Mesenchymal stem cell (in vitro differentiated cells and primary cell): ENCODE measurements around the gene ARMC2.
A peak's percentile ranks its signal among the peaks of the same experiment; 100 is the strongest.

Source experiments
- DNase-seq: peaks from one replicate; pipeline ENCODE4 v3.0.0-alpha.2; 2013
- H2AFZ ChIP-seq: one replicate; pipeline ENCODE4 v1.6.1; 2013; ENCODE audit warnings: low read depth, mild to moderate bottlenecking, control low read depth, inconsistent platforms, low read length, moderate library complexity
- H2AK5ac ChIP-seq: 2 replicates; pipeline ENCODE4 v1.6.1; 2013; ENCODE audit warnings: low read length, moderate library complexity, mild to moderate bottlenecking, inconsistent platforms; ENCODE audit not compliant: severe bottlenecking
- H2BK120ac ChIP-seq: one replicate; pipeline ENCODE4 v1.6.1; 2013; ENCODE audit warnings: low read depth, mild to moderate bottlenecking, inconsistent platforms, low read length, moderate library complexity
- H2BK12ac ChIP-seq, 2 experiments: one replicate each; pipeline ENCODE4 v1.6.1; 2013; ENCODE audit warnings: inconsistent platforms in 2 of 2, low read length in 2 of 2, mild to moderate bottlenecking in 2 of 2, moderate library complexity in 2 of 2, control low read depth in 1 of 2
- H2BK15ac ChIP-seq: one replicate; pipeline ENCODE4 v1.6.1; 2013; ENCODE audit warnings: mild to moderate bottlenecking, low read depth, inconsistent platforms; ENCODE audit not compliant: poor library complexity, severe bottlenecking
- H2BK5ac ChIP-seq: 2 replicates; pipeline ENCODE4 v1.6.1; 2013; ENCODE audit warnings: low read depth, mild to moderate bottlenecking, low read length, control low read depth, inconsistent platforms; ENCODE audit not compliant: poor library complexity, severe bottlenecking
- H3K14ac ChIP-seq, 2 experiments: one replicate each; pipeline ENCODE4 v1.6.1; 2013; ENCODE audit warnings: inconsistent platforms in 2 of 2, low read length in 2 of 2, control low read depth in 1 of 2, mild to moderate bottlenecking in 1 of 2, moderate library complexity in 1 of 2
- H3K18ac ChIP-seq, 2 experiments: one replicate each; pipeline ENCODE4 v1.6.1; 2013; ENCODE audit warnings: inconsistent platforms in 2 of 2, low read length in 2 of 2, control low read depth in 1 of 2, low read depth in 1 of 2, mild to moderate bottlenecking in 1 of 2
- H3K23ac ChIP-seq, 2 experiments: one replicate each; pipeline ENCODE4 v1.6.1; 2013; ENCODE audit warnings: inconsistent platforms in 2 of 2, low read length in 2 of 2, mild to moderate bottlenecking in 2 of 2, moderate library complexity in 2 of 2, control low read depth in 1 of 2
- H3K27ac ChIP-seq: 2 replicates; pipeline ENCODE4 v1.5.1; 2013; ENCODE audit warnings: mild to moderate bottlenecking, moderate library complexity, low read length, control low read depth, inconsistent platforms; ENCODE audit not compliant: poor library complexity, severe bottlenecking
- H3K27me3 ChIP-seq, 2 experiments: 2 replicates each; pipeline versions ENCODE4 v1.6.1 to v1.7.0; 2013; ENCODE audit warnings: low read length in 2 of 2, mild to moderate bottlenecking in 2 of 2, moderate library complexity in 2 of 2, control low read depth in 1 of 2, inconsistent platforms in 1 of 2; ENCODE audit not compliant: control insufficient read depth in 1 of 2, insufficient read depth in 1 of 2
- H3K36me3 ChIP-seq, 2 experiments: 2 replicates each; pipeline versions ENCODE4 v1.6.1 to v1.7.0; 2013; ENCODE audit warnings: low read length in 2 of 2, control low read depth in 1 of 2, inconsistent platforms in 1 of 2, low read depth in 1 of 2, mild to moderate bottlenecking in 1 of 2; ENCODE audit not compliant: insufficient read depth in 2 of 2, control insufficient read depth in 1 of 2
- H3K4ac ChIP-seq, 2 experiments: one replicate each; pipeline ENCODE4 v1.6.1; 2013; ENCODE audit warnings: inconsistent platforms in 2 of 2, low read length in 2 of 2, mild to moderate bottlenecking in 2 of 2, moderate library complexity in 2 of 2, control low read depth in 1 of 2, low read depth in 1 of 2
- H3K4me1 ChIP-seq: 2 replicates; pipeline ENCODE4 v1.6.1; 2013; ENCODE audit warnings: low read depth, low read length, control low read depth; ENCODE audit not compliant: control insufficient read depth, insufficient read depth
- H3K4me2 ChIP-seq: 2 replicates; pipeline ENCODE4 v1.6.1; 2013; ENCODE audit warnings: low read length, mild to moderate bottlenecking, inconsistent platforms; ENCODE audit not compliant: poor library complexity, severe bottlenecking
- H3K4me3 ChIP-seq, 2 experiments: 2 replicates each; pipeline versions ENCODE4 v1.5.1 to v1.7.0; 2013; ENCODE audit warnings: low read length in 2 of 2, mild to moderate bottlenecking in 2 of 2, control low read depth in 1 of 2, low read depth in 1 of 2; ENCODE audit not compliant: insufficient read depth in 1 of 2
- H3K79me1 ChIP-seq: replicated peaks from 2 replicates; pipeline ENCODE4 v1.6.1; 2013; ENCODE audit warnings: mild to moderate bottlenecking, control low read depth, low read length, inconsistent platforms; ENCODE audit not compliant: poor library complexity, severe bottlenecking
- H3K9ac ChIP-seq: 2 replicates; pipeline ENCODE4 v1.7.0; 2013; ENCODE audit warnings: mild to moderate bottlenecking, low read length, moderate library complexity
- H3K9me3 ChIP-seq: 2 replicates; pipeline ENCODE4 v1.7.0; 2013; ENCODE audit warnings: mild to moderate bottlenecking, low read length; ENCODE audit not compliant: control insufficient read depth
- H4K8ac ChIP-seq: one replicate; pipeline ENCODE4 v1.6.1; 2013; ENCODE audit warnings: inconsistent platforms, mild to moderate bottlenecking, low read length, moderate library complexity
- H4K91ac ChIP-seq: one replicate; pipeline ENCODE4 v1.6.1; 2013; ENCODE audit warnings: mild to moderate bottlenecking, low read length, inconsistent platforms
- WGBS: methylation state at CpG from one replicate; pipeline ENCODE4 v1.1.7; 2013; ENCODE audit warnings: mixed read lengths; 5-methylcytosine and 5-hydroxymethylcytosine counted together

ARMC2 gene

GRCh38 chr6:108831104-108831503, 17.1 kb upstream of the ARMC2 start:
- Histone ChIP-seq H3K23ac (no peak overlapping the region), H3K4me3 (no peak overlapping the region), H3K9me3 (peaks cover 8% of the 10 kb centered on the region), H3K36me3 (no peaks in the 10 kb centered on the region), H3K4ac (no peak overlapping the region), H3K27me3 (no peaks in the 10 kb centered on the region), H3K14ac (no peak overlapping the region), H3K79me1 (no peaks in the 10 kb centered on the region), H3K18ac (no peak overlapping the region), H3K27ac (no peak overlapping the region), H2BK12ac (no peak overlapping the region), H3K9ac (no peak overlapping the region), H2BK15ac (no peak overlapping the region), H4K91ac (no peak overlapping the region), H4K8ac (no peak overlapping the region), H3K4me1 (peaks cover 4% of the 10 kb centered on the region), H2AK5ac (peak overlapping the region; percentile 33), H3K4me2 (no peak overlapping the region), H2BK120ac (no peak overlapping the region), H2AFZ (no peak overlapping the region), H2BK5ac (no peak overlapping the region)
- 91% methylated on average over 5 of the region's 5 CpGs for WGBS
- no peak for DNase-seq

GRCh38 chr6:108832738-108833137, 15.5 kb upstream of the ARMC2 start:
- Histone ChIP-seq H3K4me2 (no peak overlapping the region), H2AK5ac (no peak overlapping the region), H3K4me3 (no peak overlapping the region), H3K4me1 (peaks cover 5% of the 10 kb centered on the region), H3K23ac (no peak overlapping the region), H2BK5ac (no peak overlapping the region), H2BK120ac (no peak overlapping the region), H3K9ac (no peak overlapping the region), H2AFZ (no peak overlapping the region), H3K18ac (no peak overlapping the region), H3K27ac (no peak overlapping the region), H3K14ac (no peak overlapping the region), H3K27me3 (no peaks in the 10 kb centered on the region), H2BK15ac (no peak overlapping the region), H3K79me1 (no peaks in the 10 kb centered on the region), H3K36me3 (no peaks in the 10 kb centered on the region), H4K8ac (no peak overlapping the region), H2BK12ac (no peak overlapping the region), H4K91ac (no peak overlapping the region), H3K4ac (no peak overlapping the region), H3K9me3 (no peaks in the 10 kb centered on the region)
- no peak for DNase-seq
- WGBS = over 99% methylated on average over 8 of the region's 8 CpGs

- H3K9me3 ChIP-seq = no peaks in the 10 kb centered on the region
- H3K79me1 ChIP-seq = no peaks in the 10 kb centered on the region
- H2AFZ ChIP-seq = no peak overlapping the region
- no peak overlapping the region for H2BK15ac ChIP-seq
- no peak overlapping the region for H2BK120ac ChIP-seq
- H3K23ac ChIP-seq = no peak overlapping the region
- no peak overlapping the region for H2BK5ac ChIP-seq
- H3K14ac ChIP-seq = no peak overlapping the region
- H3K4me2 ChIP-seq = no peak overlapping the region
- H3K4me3 ChIP-seq = no peak overlapping the region
- WGBS = 61% methylated on average over 4 of the region's 4 CpGs
- H4K8ac ChIP-seq = no peak overlapping the region
- no peak overlapping the region for H3K4ac ChIP-seq
- DNase-seq = peak; percentile 70
- no peaks in the 10 kb centered on the region for H3K36me3 ChIP-seq
- H2AK5ac ChIP-seq = no peak overlapping the region
- no peak overlapping the region for H3K18ac ChIP-seq
- H3K27me3 ChIP-seq = no peaks in the 10 kb centered on the region
- H3K27ac ChIP-seq = no peak overlapping the region
- no peak overlapping the region for H2BK12ac ChIP-seq
- H3K4me1 ChIP-seq = peaks cover 11% of the 10 kb centered on the region
- peak overlapping the region; percentile 37 for H3K9ac ChIP-seq
- no peak overlapping the region for H4K91ac ChIP-seq
Measured at GRCh38 chr6:108835218-108835850, 12.9 kb upstream of the ARMC2 start.

- Histone ChIP-seq H2AFZ (no peak overlapping the region), H2BK15ac (no peak overlapping the region), H3K4me1 (peaks cover 10% of the 10 kb centered on the region), H2BK12ac (no peak overlapping the region), H3K79me1 (no peaks in the 10 kb centered on the region), H2AK5ac (no peak overlapping the region), H3K4ac (no peak overlapping the region), H3K9ac (no peak overlapping the region), H3K18ac (no peak overlapping the region), H3K27me3 (no peaks in the 10 kb centered on the region), H3K27ac (no peak overlapping the region), H3K14ac (no peak overlapping the region), H3K23ac (no peak overlapping the region), H3K4me3 (no peak overlapping the region), H2BK120ac (no peak overlapping the region), H4K91ac (no peak overlapping the region), H3K4me2 (no peak overlapping the region), H3K9me3 (no peaks in the 10 kb centered on the region), H4K8ac (no peak overlapping the region), H2BK5ac (no peak overlapping the region), H3K36me3 (no peaks in the 10 kb centered on the region)
- 33% methylated on average over 1 of the region's 3 CpGs for WGBS
- peak; percentile 34 for DNase-seq
Measured at GRCh38 chr6:108836061-108836460, 12.2 kb upstream of the ARMC2 start.
